H9 (cell line): Measurements from ENCODE around the gene PAK1. TPM values are rescaled to one million over a fixed set of nuclear protein-coding genes. Genes with fewer than 3 reads are reported as not detected.

Source experiments
- DNase-seq: peaks from one replicate; pipeline ENCODE4 v3.0.0-alpha.2; 2017
- H2AFZ ChIP-seq: one replicate; pipeline ENCODE4 v1.6.1; 2013; ENCODE audit warnings: mild to moderate bottlenecking, low read length, control low read depth, moderate library complexity
- H2AK5ac ChIP-seq: 2 replicates; pipeline ENCODE4 v1.6.1; 2013; ENCODE audit warnings: low read length, control low read depth, mixed read lengths; ENCODE audit not compliant: insufficient read length
- H2BK120ac ChIP-seq: one replicate; pipeline ENCODE4 v1.6.1; 2013; ENCODE audit warnings: low read depth, mild to moderate bottlenecking, low read length, control low read depth, inconsistent platforms; ENCODE audit not compliant: poor library complexity, severe bottlenecking
- H2BK12ac ChIP-seq: 2 replicates; pipeline ENCODE4 v1.6.1; 2013; ENCODE audit warnings: low read length, control low read depth, mixed read lengths, low read depth; ENCODE audit not compliant: insufficient read length
- H2BK15ac ChIP-seq: 2 replicates; pipeline ENCODE4 v1.6.1; 2013; ENCODE audit warnings: low read depth, low read length, control low read depth
- H2BK20ac ChIP-seq: one replicate; pipeline ENCODE4 v1.6.1; 2013; ENCODE audit warnings: low read depth, mild to moderate bottlenecking, low read length, control low read depth, inconsistent platforms; ENCODE audit not compliant: poor library complexity, severe bottlenecking
- H2BK5ac ChIP-seq: 2 replicates; pipeline ENCODE4 v1.6.1; 2013; ENCODE audit warnings: low read length, control low read depth, mixed read lengths; ENCODE audit not compliant: insufficient read length
- H3K14ac ChIP-seq: 2 replicates; pipeline ENCODE4 v1.6.1; 2013; ENCODE audit warnings: low read length, control low read depth; ENCODE audit not compliant: insufficient read depth
- H3K18ac ChIP-seq: 2 replicates; pipeline ENCODE4 v1.6.1; 2013; ENCODE audit warnings: low read depth, mild to moderate bottlenecking, mixed read lengths, low read length, control low read depth; ENCODE audit not compliant: insufficient read length
- H3K23ac ChIP-seq: 2 replicates; pipeline ENCODE4 v1.6.1; 2013; ENCODE audit warnings: low read length, control low read depth, mixed read lengths, low read depth; ENCODE audit not compliant: insufficient read length
- H3K23me2 ChIP-seq: 2 replicates; pipeline ENCODE4 v1.6.1; 2013; ENCODE audit warnings: low read depth, mild to moderate bottlenecking, mixed read lengths, low read length, control low read depth; ENCODE audit not compliant: insufficient read length, poor library complexity, severe bottlenecking
- H3K27ac ChIP-seq: 2 replicates; pipeline ENCODE4 v1.5.1; 2013; ENCODE audit warnings: low read length, control low read depth, mixed read lengths, low read depth; ENCODE audit not compliant: insufficient read length
- H3K27me3 ChIP-seq: 2 replicates; pipeline ENCODE4 v1.6.1; 2013; ENCODE audit warnings: low read length, control low read depth, inconsistent platforms; ENCODE audit not compliant: insufficient read depth
- H3K4ac ChIP-seq: 2 replicates; pipeline ENCODE4 v1.6.1; 2013; ENCODE audit warnings: low read depth, mild to moderate bottlenecking, control low read depth, inconsistent platforms, low read length, moderate library complexity
- H3K4me1 ChIP-seq: 2 replicates; pipeline ENCODE4 v1.6.1; 2013; ENCODE audit warnings: low read length, control low read depth, inconsistent platforms; ENCODE audit not compliant: insufficient read depth
- H3K4me2 ChIP-seq: 2 replicates; pipeline ENCODE4 v1.6.1; 2013; ENCODE audit warnings: low read length, control low read depth, mixed read lengths; ENCODE audit not compliant: insufficient read length, insufficient read depth
- H3K56ac ChIP-seq: 2 replicates; pipeline ENCODE4 v1.6.1; 2013; ENCODE audit warnings: low read depth, mild to moderate bottlenecking, mixed read lengths, low read length, control low read depth; ENCODE audit not compliant: insufficient read length
- H3K79me1 ChIP-seq: 2 replicates; pipeline ENCODE4 v1.6.1; 2013; ENCODE audit warnings: low read depth, mild to moderate bottlenecking, moderate library complexity, low read length, control low read depth, inconsistent platforms; ENCODE audit not compliant: insufficient read depth, poor library complexity, severe bottlenecking
- H3K79me2 ChIP-seq: 2 replicates; pipeline ENCODE4 v1.6.1; 2013; ENCODE audit warnings: low read length, control low read depth, inconsistent platforms; ENCODE audit not compliant: insufficient read depth
- H3K9ac ChIP-seq: 2 replicates; pipeline ENCODE4 v1.6.1; 2013; ENCODE audit warnings: low read length, control low read depth, mixed read lengths; ENCODE audit not compliant: insufficient read length; ENCODE audit errors: extremely low read depth
- H3K9me3 ChIP-seq: one replicate; pipeline ENCODE4 v1.6.1; 2013; ENCODE audit warnings: low read depth, low read length, inconsistent platforms; ENCODE audit not compliant: control insufficient read depth
- H3T11ph ChIP-seq: one replicate; pipeline ENCODE4 v1.6.1; 2013; ENCODE audit warnings: mild to moderate bottlenecking, low read length, control low read depth, inconsistent platforms
- H4K20me1 ChIP-seq: one replicate; pipeline ENCODE4 v1.6.1; 2013; ENCODE audit not compliant: control insufficient read depth, insufficient read length, insufficient read depth
- H4K5ac ChIP-seq: 2 replicates; pipeline ENCODE4 v1.6.1; 2013; ENCODE audit warnings: low read depth, mild to moderate bottlenecking, mixed read lengths, low read length, control low read depth; ENCODE audit not compliant: insufficient read length
- H4K8ac ChIP-seq: replicated peaks from 2 replicates; pipeline ENCODE4 v1.6.1; 2013; ENCODE audit warnings: low read length, control low read depth, mixed read lengths, low read depth; ENCODE audit not compliant: insufficient read length
- H4K91ac ChIP-seq: 2 replicates; pipeline ENCODE4 v1.6.1; 2013; ENCODE audit warnings: low read depth, mild to moderate bottlenecking, moderate library complexity, mixed read lengths, low read length, control low read depth; ENCODE audit not compliant: insufficient read length
- H3K27ac Mint-ChIP-seq, 3 experiments: 2 replicates in 2 of 3; 3 replicates in 1 of 3; pipeline ENCODE4 v1.8.0; 2020 to 2021; ENCODE audit warnings: mixed read lengths in 3 of 3, mild to moderate bottlenecking in 1 of 3, moderate library complexity in 1 of 3
- H3K27me3 Mint-ChIP-seq: 2 replicates; pipeline ENCODE4 v1.8.0; 2021; ENCODE audit warnings: low read depth, mild to moderate bottlenecking, moderate library complexity, mixed read lengths
- H3K36me3 Mint-ChIP-seq, 3 experiments: 2 replicates in 2 of 3; 3 replicates in 1 of 3; pipeline ENCODE4 v1.8.0; 2020 to 2021; ENCODE audit warnings: low read depth in 3 of 3, mixed read lengths in 3 of 3; ENCODE audit not compliant: insufficient read depth in 1 of 3
- H3K4me1 Mint-ChIP-seq, 2 experiments: 2 replicates each; pipeline ENCODE4 v1.8.0; 2020; ENCODE audit warnings: mixed read lengths in 2 of 2
- H3K4me3 Mint-ChIP-seq, 2 experiments: 2 replicates in 1 of 2; 3 replicates in 1 of 2; pipeline ENCODE4 v1.8.0; 2020 to 2021; ENCODE audit warnings: mild to moderate bottlenecking in 2 of 2, mixed read lengths in 2 of 2, moderate library complexity in 1 of 2
- H3K9me3 Mint-ChIP-seq, 2 experiments: 2 replicates in 1 of 2; 3 replicates in 1 of 2; pipeline ENCODE4 v1.8.0; 2020; ENCODE audit warnings: mild to moderate bottlenecking in 2 of 2, mixed read lengths in 2 of 2, moderate library complexity in 1 of 2
- WGBS: extraction: QIAGEN DNeasy Blood & Tissue Kit; methylation state at CpG from one replicate; pipeline ENCODE4 v1.1.7; 2013; ENCODE audit warnings: missing lambda C conversion rate, low lambda C conversion rate, mixed read lengths; ENCODE audit not compliant: insufficient read length; ENCODE audit errors: extremely low coverage; 5-methylcytosine and 5-hydroxymethylcytosine counted together
- total RNA-seq: library from RNA; stranded (reverse); gene quantifications from 2 replicates; pipeline ENCODE4 v1.2.1, GENCODE V29; 2021
- TF ChIP-seq, protein P1 (sequence below): fragments of 200-600 bp; sonication (generic); conservative IDR thresholded peaks from 3 replicates; pipeline ENCODE4 v1.8.0; 2021; ENCODE audit warnings: antibody characterized with exemption, mild to moderate bottlenecking

Gene PAK1
- total RNA-seq, 1 experiment from 2014 or later = 122 TPM

DNA sequence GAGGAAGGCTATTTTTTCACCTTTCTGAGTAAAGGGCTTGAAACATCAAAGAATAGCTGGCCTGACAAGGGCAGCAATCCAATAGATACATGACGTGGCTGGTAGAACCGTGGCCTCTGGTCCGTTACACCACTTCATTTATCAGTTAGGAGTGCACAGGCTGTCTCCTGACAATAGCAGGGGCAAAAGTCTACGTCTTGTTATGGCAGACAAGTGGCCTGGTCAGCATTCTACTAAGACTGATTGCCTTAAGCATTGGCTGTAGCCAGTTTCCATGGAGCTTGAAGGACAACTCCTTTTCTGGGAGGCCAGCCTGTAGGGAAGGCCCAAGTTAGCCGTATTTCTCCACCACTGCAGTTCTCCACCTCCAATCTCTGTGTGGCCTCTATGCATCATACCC is 163.2 kb downstream of the PAK1 start:
- Histone ChIP-seq H3K27ac (no peak overlapping the region), H3K4me2 (no peak overlapping the region), H3K9ac (no peak overlapping the region), H3K27me3 (no peaks in the 10 kb centered on the region), H4K20me1 (no peaks in the 10 kb centered on the region), H2BK5ac (no peak overlapping the region), H4K91ac (no peak overlapping the region), H3K79me1 (no peaks in the 10 kb centered on the region), H3K18ac (no peak overlapping the region), H2BK12ac (no peak overlapping the region), H2BK20ac (no peak overlapping the region), H4K8ac (no peak overlapping the region), H3K23ac (no peak overlapping the region), H3K23me2 (no peaks in the 10 kb centered on the region), H2AFZ (no peak overlapping the region), H3K9me3 (no peaks in the 10 kb centered on the region), H3T11ph (no peak overlapping the region), H3K14ac (no peak overlapping the region), H2BK15ac (no peak overlapping the region), H3K56ac (no peak overlapping the region), H2AK5ac (no peak overlapping the region), H2BK120ac (no peak overlapping the region), H3K4ac (no peak overlapping the region), H3K4me1 (no peaks in the 10 kb centered on the region), H3K79me2 (no peaks in the 10 kb centered on the region), H4K5ac (no peak overlapping the region)
- no peaks in the 10 kb centered on the region for H3K9me3 Mint-ChIP-seq
- peaks cover 9% of the 10 kb centered on the region in 2 experiments for H3K4me1 Mint-ChIP-seq
- H3K27ac Mint-ChIP-seq = no peak overlapping the region; a peak in 1 of 7 replicates
- H3K36me3 Mint-ChIP-seq = no peaks in the 10 kb centered on the region
- H3K27me3 Mint-ChIP-seq = no peaks in the 10 kb centered on the region; the same call in 1 of the 2 replicates
- DNase-seq = no peak
- TF ChIP-seq, protein P1, sequence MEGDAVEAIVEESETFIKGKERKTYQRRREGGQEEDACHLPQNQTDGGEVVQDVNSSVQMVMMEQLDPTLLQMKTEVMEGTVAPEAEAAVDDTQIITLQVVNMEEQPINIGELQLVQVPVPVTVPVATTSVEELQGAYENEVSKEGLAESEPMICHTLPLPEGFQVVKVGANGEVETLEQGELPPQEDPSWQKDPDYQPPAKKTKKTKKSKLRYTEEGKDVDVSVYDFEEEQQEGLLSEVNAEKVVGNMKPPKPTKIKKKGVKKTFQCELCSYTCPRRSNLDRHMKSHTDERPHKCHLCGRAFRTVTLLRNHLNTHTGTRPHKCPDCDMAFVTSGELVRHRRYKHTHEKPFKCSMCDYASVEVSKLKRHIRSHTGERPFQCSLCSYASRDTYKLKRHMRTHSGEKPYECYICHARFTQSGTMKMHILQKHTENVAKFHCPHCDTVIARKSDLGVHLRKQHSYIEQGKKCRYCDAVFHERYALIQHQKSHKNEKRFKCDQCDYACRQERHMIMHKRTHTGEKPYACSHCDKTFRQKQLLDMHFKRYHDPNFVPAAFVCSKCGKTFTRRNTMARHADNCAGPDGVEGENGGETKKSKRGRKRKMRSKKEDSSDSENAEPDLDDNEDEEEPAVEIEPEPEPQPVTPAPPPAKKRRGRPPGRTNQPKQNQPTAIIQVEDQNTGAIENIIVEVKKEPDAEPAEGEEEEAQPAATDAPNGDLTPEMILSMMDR = no peak
- no CpG with 5 or more reads among the region's 5 CpGs for WGBS
- no peak overlapping the region for H3K4me3 Mint-ChIP-seq
